Measurements from ENCODE around the gene GRIP2. TPM values are rescaled to one million over a fixed set of nuclear protein-coding genes. Genes with fewer than 3 reads are reported as not detected.

GRIP2 gene
- total RNA-seq (2022; extraction: Qiagen RNA extraction): 0.53 to 1.4 TPM (median 1.3 TPM) in 5 replicates

GRCh38 chr3:14539742-14540491 is at the start of gene GRIP2:
TSS of gene GRIP2 (minus strand) at chr3:14540342. CDS start at chr3:14540308, 34 bp downstream.

Other genes starting within 250 kb of the GRIP2 start
- 82.8 to 116 TPM (median 96.0 TPM) in 5 replicates for gene SLC6A6, start 137.7 kb downstream of the GRIP2 start, total RNA-seq (2022; extraction: Qiagen RNA extraction)
- gene CCDC174, start 111.4 kb upstream of the GRIP2 start, total RNA-seq (2022; extraction: Qiagen RNA extraction): 10.9 to 16.3 TPM (median 11.8 TPM) in 5 replicates
- 0.02 to 0.07 TPM (median 0.05 TPM) in 3 of 5 replicates, not detected in the others for gene C3orf20, start 134.8 kb upstream of the GRIP2 start, total RNA-seq (2022; extraction: Qiagen RNA extraction)